Heart left ventricle (tissue), 13 donors: ENCODE measurements around the gene ATP11C.

ENCODE experiments used
- CTCF ChIP-seq, 12 donors: fragments of 200-600 bp; sonication (generic) in 4 of 12; IDR thresholded peaks; one replicate each; pipeline versions ENCODE4 v1.5.0 to v1.8.0; 2018 to 2022; ENCODE audit warnings: antibody characterized with exemption in 12 of 12, mild to moderate bottlenecking in 5 of 12
- POLR2A ChIP-seq, 2 donors: fragments of 450-650 bp; IDR thresholded peaks; one replicate each; pipeline ENCODE4 v1.6.1; 2017; ENCODE audit warnings: antibody characterized with exemption in 2 of 2, mild to moderate bottlenecking in 2 of 2, moderate library complexity in 2 of 2
- donor health status: ischemic (EF 13 %, LVEDD 7.1; RV severe dilation, severe dysfunction).
- donor health status: DM: no; HTN: yes; CAD: no.
- donor health status: DM: no; HTN: no; CAD: no.
- donor health status: ischemic (EF 25% LVEDD 6.9; RV normal size, moderate dysfunction).
- donor health status: ischemic (EF 25% LVEDD 5.7; RV mildly dilated, moderate dysfunction).
- donor health status: ischemic (EF 35%, LVEDD 5.7; RV mildly dilated, moderate dysfunction).
- donor health status: nonischemic (EF 11% LVEDD 7.7; RV severe dilation, severe dysfunction).
- donor health status: DM: yes; HTN: yes; CAD: no.
- donor health status: PGD.
- donor health status: ischemic (EF 29% LVEDD 5.4; RV normal size, mild dysfunction).
- donor health status: nonischemic (EF 23%, LVEDD 6.1; RV moderate dilation, normal function).

GRCh38 chrX:139815771-139816170 lies 117.1 kb downstream of the ATP11C start:
- TF ChIP-seq POLR2A (IDR thresholded peaks at IDR 0.05): no peak
- no peak for TF ChIP-seq CTCF (IDR thresholded peaks at IDR 0.05)
